HG03097 (cell line): ENCODE results near the gene MRGPRF.
"Not testable (repeated sequence)": the region's sequence is repeated elsewhere in the genome, so short reads cannot be mapped to it uniquely, and the experiment has no call there.

ENCODE experiments used
- ATAC-seq: cut with Tn5 transposase; IDR thresholded peaks from one replicate; pipeline ENCODE4 v1.9.1; 2021; ENCODE audit not compliant: unreplicated experiment, low FRiP score

Gene MRGPRF

DNA sequence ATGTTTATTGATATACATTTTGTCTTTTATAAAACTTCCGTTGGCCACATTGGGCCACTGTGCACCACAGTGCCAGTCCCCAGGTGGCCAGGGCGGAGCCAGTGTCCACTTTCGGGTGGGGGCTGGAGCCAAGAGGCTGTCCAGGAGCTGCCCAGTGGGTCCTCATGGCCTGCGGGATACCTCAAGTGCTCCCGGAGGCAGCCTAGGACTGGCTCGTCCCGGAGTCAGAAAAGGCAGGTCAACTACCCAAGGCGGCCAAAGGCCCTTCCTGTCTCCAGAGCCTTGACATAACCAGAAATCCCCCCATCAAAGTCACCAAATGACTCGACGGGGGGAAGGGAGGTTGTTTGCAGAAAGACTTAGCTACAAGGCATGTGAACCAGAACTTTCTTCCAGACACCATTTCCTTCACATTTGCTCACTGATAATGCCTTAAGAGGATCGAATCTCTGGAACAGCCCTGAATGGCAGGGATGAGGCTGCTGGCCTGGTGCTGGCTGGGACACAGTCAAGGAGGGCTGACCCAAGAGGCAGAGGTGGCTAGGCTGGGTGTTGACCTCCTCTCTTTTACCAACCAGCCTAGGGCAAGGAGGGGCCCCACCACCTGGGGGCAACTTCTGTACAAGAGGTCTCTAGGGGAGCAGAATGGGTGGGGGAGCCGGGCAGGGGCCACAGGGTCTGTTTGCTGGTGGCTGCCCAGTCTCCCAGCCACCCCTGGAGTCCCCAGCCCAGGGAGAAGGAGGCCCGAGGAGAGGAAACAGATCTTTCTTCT, 8.4 kb downstream of the MRGPRF start:
- ATAC-seq = no peak

DNA sequence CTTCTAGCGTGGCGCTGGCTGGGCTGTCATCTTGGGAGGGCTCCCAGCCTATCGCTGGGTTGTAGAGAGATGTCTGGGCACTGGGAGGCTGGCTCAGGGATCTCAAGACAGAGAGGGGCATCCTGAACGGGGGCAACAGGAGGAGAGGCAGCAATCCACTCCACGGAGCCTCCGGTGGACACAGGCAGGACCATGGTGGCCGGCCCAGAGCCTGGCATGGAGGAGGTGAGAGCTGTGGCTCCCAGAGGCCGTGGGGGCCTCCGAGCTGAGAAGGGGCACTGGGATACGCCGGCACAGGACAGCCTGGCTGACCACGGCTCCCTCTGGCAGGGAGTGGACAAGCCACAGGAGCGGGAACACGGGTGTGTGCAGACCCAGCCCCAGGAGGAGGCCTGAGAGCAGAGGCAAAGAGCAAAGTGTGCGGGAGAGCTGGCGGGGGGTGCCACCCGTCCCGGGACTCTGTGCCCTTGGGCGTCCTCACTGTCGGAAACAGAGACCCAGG, 9.1 kb downstream of the MRGPRF start:
- no peak for ATAC-seq

DNA sequence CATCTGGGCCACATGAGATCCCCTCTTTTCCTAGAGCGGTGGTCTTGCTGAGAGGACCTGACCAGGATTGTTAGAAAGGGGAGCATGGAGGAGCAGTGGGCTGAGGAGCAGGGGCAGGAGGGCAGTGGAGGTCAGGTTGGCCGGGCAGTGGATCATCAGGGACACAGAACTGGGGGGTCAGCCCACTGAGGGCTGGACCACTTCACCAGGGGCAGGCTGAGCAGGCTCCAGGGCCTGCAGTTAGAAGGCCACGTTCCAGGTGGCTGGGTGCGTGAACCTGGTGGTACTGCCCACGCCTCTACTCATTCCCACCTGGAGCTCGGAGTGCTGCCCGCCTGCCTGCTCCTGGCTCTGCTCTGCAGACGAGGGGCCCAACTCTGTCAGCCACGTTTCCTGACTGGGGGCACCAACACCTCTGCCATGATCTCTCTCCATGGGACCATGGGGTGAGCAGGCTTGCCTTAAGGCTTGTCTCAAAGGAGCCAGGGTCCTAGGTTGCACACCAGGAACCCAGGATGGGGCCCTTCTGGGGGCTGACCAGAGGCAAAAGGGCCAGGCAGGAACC, 9.7 kb downstream of the MRGPRF start:
- no peak for ATAC-seq

DNA sequence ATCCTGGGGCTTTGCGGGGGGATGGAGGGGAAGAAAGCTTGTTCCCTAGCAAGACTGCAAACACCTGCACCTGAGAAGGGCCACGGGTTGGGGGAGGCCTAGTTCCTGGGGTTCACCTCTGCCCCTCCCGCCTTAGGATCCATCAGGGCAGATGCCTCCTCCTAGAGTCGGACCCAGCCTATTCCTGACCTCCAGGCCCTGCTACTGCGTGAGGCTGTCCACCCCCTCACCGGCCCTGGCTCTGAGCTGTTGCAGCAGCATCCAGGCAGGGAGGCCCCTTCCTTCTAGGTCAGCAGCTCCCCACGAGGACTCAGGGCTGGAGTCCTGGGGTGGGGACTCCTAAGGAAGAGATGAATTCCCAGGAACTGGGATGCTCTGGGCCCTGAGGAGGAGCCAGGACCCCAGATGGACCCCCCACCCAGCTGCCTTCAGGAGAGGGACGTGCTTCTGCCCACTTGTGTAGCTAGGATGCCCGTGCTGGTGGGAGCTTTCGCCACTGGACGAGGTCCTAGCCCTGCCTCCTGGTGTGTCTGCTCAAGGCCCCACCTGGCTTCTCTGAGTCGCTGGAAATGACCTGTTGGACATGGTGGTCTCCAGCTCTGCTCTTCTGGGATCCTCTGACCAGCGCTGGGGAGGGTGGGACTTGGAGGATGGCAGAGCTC, 10.3 kb downstream of the MRGPRF start:
- no peak for ATAC-seq

DNA sequence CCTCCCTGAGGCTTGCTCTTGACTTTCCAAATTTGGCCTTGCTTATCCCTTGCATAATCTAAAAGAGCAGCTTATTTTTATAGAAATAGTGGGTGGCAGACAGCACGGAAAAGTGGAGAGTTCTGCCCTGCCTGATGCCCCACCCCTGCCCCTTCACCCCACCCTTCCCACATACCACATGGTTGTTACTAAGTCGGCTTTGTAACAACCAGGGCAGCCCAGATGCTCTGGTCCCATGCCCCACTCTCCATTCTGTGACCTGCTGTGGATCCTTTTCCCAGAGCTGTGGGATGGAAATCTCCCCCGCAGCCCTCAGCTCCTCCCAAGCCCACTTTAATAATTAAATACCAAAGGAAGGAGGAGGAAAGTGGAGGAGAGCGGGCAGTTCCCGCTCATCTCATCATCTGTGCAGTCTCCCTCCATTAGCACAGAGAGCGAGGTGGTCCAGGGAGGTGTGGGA, 10.9 kb downstream of the MRGPRF start:
- ATAC-seq = no peak

DNA sequence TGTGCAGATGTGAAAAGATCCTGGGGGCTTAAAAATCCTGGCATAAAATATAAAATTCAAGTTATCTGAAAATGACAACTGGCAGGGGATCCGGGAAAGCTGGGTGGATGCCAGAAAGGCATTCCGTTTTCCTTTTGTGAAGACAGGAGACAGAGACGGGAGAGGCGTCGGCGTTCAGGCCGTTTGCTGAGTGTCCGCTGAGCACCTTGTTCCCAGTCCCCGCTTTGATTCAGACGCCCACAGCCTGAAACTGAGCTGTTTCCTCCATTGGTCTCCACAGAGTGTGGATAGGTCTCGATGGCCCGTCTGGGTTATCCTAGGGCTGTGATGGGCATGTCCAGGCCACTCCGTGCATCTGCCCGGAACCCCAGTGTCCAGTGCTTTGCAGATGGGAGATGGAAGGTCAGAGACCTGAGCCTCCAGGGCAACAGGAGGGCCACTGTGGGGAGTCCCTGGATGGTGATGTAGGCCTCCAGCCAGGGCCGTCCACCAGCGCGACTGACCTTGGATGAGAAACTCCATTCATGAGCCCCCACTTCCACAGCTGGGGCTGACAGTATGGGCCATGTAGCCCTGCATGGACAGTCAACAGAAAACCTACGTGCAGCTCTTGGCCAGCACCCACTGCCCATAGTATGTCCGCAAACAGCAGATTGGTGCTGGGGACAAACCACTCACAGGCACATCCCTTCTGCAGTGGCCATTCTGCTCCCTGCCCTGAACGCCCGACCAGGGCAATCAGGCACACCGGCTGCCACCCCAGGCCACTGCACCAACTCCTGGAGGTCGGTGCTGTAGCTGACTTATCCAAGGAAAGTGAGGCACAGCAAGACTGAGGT, 11.6 kb downstream of the MRGPRF start:
- ATAC-seq = no peak

DNA sequence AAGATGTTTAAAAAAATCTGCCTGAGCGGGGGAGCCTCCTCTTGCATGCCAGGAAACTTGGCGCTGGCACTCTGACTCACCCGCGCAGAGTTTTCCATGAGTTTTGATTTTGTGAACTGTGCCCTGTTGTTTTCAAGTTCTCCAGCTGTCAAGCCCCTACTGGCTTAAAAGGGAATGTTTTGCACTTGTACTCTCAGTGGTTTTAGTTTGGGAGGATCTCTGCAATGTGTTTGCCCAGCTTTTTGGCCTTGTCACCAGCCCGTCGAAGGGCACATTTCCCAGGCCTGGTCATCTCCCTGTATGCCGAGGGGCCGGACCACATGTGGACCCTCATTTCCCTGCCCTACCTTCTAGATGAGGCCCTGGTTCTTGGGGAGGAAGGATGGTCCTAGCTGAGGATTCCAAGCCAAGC, 12.2 kb downstream of the MRGPRF start:
- no peak for ATAC-seq

DNA sequence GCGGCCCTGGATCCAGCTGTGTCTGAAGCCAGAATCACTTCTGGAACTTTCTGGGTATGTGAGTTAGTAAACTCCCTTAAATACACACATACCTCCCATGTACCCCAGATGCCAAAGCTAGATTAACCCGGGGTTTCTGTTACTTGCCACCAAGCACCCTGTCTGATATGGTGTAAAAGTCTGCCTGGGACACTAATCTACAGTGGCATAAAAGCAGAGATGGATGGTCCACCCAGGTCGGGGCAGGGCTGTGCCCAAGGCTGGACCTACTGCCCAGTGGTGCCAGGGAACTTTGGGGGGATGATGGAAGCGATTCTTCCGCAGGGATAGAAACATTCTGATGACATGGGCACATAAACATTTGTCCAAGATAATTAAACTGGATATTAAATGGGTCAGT, 12.7 kb downstream of the MRGPRF start:
- ATAC-seq = no peak

DNA sequence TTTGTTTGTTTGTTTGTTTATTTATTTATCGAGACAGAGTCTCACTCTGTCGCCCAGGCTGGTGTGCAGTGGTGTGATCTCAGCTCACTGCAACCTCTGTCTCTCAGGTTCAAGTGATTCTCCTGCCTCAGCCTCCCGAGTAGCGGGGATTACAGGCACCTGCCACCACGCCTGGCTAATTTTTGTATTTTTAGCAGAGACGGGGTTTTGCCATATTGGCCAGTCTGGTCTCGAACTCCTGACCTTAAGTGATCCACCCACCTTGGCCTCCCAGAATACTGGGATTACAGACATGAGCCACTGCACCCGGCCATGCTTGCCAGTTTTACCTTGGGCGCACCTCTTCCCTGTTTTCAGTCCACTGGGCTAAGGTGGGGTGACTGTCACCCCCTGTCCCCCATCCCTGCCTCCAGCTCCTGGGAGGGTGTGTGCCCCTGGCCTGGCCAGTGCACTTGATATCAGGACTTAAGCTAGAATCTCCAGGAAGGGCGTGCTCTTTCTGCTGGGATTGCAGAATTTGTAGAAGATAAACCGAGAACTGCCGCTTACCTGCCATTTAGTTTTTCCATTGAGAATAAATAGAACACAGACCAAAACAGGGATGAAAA, 13.2 kb downstream of the MRGPRF start:
- ATAC-seq = not testable (repeated sequence)

DNA sequence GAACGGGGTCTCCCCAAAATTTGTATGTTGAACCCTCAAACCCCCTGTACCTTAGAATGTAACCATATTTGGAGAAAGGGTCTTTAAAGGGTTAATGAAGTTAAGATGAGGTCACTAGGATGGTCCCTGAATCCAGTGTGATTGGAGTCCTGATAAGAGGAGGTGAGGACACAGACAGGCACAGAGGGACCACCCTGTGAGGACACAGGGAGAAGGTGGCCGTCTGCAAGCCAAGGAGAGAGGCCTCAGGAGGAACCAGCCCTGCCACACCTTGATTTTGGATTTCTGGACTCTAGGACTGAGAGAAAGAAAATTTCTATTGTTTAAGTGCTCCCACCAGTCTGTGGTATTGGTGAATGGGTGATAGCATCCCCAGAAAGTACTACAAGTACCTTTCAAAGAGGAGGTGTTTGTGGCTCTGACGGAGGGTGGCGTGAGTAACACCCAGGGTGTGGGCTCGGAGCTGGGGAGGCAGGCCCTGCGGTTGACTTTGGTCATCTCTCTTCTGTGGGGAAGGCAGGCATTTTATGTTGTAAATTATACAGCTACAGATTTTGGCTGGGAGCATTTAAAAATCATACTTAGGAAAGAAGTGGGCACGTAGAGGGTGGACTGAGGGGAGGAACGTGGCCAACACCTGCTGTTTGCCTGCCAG, 13.8 kb downstream of the MRGPRF start:
- no peak for ATAC-seq

DNA sequence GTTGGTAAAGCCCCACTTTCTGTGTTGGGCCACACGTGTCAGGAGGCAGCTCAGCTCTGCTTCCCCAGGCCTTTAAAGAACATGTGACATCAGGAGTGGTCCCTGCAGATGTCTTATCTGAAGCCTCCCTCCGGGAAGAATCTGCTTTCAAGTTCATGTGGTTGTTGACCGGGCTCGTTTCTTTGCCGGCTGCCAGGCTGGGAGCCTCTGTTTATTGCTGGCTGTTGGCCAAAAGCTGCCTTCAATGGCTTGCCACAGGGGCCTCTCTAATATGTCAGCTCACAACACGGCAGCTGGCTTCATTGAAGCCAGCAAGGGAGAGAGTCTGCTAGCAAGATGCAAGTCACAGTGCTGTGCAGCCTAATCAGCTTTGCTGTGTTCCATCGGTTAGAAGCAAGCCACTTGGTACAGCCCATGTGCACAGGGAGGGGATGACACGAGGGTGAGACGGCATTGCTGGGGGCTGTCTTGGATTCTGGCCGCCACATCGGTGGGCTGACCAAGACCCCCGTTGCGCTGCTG, 14.6 kb downstream of the MRGPRF start:
- ATAC-seq = no peak

DNA sequence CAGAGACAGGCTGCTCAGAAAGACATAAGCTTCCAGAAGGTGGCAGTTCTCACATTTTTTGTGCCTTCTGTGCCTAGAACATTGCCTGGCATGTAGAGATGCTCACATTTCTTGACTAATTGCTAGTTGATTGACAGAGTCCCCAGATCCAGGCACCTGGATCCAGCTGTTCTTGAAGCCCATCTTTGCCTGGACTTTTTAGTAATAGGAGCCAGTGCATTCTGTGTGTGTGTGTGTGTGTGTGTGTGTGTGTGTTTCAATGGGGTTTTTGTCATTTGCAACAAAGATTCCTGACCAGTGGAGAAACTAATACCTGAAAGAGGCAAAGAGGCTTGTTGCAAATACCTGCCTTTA, 15.1 kb downstream of the MRGPRF start:
- no peak for ATAC-seq

DNA sequence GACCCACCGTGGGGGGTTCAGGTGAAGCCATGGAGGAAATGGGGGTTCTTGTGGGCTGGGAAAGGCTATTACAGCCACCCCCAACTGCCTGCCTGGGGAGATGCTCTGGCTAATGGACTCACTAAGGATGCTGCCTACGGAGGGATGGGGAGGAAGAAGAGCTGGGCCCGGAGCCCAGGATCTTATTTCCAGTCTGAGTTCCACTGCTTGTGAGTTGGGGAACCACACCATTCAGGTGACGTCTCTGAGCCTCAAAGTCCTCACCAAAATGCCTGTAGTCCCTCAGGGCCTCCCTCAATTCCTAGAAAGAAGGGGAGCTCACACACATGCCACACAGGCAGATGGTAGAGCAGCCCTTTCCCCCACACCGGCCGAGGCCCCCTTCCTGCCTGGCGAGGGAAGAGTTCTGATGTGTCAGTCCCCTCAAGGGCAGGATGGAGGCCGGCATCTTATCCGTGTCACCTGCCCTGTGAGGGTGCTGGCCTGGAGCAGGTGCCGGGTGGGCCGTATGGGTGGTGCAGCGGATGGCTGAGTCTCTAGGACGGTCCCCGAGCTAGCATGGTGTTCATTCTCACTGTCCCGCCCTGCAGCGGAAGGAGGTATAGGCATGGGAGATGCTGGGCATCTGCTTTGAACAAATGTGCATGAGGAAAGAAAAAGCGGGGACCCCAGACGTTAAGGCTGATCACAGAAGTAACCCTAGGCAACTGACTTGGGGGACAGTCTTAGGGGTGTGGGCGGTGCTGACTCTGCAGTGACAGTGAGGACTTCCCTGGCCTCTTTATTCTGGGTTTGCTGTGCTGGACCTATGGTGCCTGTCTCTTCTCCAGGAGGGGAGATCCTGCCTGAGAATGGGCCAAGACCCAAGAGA, 15.7 kb downstream of the MRGPRF start:
- no peak for ATAC-seq

DNA sequence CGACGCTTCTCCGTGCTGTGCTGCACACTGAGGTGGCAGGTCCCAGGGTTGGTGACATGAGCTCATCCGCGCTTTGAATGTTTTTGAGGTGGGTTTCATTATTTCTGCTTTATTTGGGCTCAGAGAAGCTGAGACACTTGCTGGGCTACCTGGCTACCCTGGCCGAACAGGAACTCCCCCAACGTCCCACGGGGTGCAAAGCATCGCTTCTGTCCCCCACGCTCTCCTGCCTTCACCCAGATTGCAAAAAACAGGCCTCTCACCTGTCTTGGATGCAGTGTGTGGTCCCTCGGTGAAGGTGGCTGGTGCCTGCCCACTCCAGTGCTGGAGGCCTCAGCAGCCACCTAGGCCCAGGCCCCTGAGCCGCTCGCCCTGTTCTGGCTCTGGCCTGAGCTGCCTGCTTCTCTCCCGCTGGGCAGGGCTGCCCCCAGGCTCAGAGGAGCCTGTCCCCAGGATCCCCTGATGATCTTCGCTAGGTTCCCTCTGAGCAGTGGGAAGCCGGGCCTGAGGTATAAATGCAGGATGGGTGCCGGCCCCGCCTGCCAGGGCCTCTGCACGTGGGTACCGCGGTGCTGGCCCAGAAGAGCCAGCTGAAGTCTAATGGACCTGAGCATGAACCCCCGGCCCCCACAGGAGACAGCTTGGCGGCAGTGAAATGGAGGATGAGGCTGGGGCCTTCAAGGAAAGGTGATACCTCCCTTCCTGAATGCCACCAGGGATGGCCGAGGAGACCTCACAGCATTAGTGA, 16.5 kb downstream of the MRGPRF start:
- ATAC-seq = no peak

DNA sequence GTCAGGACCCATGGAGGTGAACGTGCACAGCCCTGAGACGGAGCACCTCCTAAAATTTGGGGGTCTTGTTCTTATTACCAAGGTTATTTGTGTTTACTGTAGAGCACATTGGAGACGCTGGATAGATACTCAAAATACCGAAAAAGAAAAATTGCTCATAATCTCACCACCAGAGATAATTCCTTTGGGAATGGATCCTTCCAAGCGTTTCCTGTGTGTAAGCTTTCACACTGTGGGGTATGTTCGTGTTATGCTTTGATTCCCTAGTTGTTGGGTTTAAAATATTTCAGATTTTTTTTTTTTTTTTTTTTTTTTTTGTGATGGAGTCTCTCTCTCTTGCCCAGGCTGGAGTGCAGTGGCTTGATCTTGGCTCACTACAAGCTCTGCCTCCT, 18.2 kb downstream of the MRGPRF start:
- no peak for ATAC-seq

DNA sequence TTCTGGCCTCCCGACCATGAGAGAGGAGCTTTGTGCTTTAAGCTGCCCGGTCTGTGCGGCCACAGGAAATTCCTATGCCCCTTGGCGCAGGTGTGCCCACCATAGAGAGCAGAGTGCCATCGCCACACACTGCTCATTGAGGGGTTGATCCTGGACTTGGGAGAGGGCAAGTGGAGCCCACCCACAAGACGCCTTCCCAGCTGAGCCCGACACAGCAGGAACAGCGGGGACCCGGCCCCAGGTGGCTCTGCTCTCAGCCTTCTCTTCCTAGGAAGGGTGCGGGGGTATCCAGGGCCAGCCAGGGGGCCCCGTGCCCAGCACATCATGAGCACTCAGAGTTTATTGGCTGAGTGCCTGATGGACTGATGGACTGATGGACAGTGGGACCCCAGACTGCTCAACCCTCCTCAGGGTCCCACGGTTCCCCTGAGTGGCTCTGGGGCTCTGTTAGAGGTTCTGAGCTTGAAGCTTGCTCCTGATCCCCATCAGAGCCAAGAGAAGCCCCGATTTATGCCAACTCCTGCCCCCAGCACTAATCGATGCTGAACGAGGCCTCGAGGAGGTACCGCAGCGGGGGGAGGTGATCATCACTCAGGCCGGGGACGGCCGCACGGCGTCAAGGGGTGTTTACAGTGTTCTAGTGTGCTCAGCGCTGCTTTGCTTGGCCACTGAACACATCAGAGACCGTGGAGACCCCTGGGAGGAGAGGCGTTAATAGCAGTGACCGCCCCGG, 18.7 kb downstream of the MRGPRF start:
- no peak for ATAC-seq

DNA sequence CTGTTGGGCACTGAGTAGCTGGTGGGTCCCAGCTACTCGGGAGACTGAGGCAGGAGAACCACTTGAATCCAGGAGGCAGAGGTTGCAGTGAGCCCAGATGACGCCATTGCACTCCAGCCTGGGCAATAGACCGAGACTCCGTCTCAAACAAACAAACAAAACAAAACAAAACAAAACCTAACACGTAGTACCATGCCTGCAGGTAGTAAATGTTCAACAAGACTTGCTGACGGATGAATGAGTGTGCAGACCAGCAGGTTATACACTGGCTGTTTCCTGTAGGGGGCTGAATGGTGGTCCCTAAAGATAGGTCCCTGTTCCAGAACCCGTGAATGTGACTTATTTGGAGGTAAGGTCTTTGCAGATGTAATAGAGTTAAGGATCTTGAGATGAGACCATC, 19.5 kb downstream of the MRGPRF start:
- no peak for ATAC-seq
